Subcutaneous adipose tissue (tissue), 4 donors: ENCODE data around the gene ZNF138. TPM values are rescaled to one million over a fixed set of nuclear protein-coding genes. Genes with fewer than 3 reads are reported as not detected.

Experiments used
- total RNA-seq, 4 donors: library from RNA; depleted of rRNA; stranded (reverse); fragments of >200 nt; gene quantifications; one replicate each; pipeline ENCODE4 v1.1.0, GENCODE V29; 2016
- TF ChIP-seq, protein P1 (sequence below): fragments of 450-650 bp; IDR thresholded peaks from one replicate; pipeline ENCODE4 v1.5.1; 2016; ENCODE audit warnings: low read depth, mild to moderate bottlenecking, control low read depth, antibody characterized with exemption, moderate library complexity

ZNF138 gene
- total RNA-seq, 4 donors from 2014 or later = 11.2 to 14.9 (median 12.7) TPM

GRCh38 chr7:64849924-64850499 is 55.8 kb downstream of the ZNF138 start:
- TF ChIP-seq, protein P1, sequence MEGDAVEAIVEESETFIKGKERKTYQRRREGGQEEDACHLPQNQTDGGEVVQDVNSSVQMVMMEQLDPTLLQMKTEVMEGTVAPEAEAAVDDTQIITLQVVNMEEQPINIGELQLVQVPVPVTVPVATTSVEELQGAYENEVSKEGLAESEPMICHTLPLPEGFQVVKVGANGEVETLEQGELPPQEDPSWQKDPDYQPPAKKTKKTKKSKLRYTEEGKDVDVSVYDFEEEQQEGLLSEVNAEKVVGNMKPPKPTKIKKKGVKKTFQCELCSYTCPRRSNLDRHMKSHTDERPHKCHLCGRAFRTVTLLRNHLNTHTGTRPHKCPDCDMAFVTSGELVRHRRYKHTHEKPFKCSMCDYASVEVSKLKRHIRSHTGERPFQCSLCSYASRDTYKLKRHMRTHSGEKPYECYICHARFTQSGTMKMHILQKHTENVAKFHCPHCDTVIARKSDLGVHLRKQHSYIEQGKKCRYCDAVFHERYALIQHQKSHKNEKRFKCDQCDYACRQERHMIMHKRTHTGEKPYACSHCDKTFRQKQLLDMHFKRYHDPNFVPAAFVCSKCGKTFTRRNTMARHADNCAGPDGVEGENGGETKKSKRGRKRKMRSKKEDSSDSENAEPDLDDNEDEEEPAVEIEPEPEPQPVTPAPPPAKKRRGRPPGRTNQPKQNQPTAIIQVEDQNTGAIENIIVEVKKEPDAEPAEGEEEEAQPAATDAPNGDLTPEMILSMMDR = no peak

DNA sequence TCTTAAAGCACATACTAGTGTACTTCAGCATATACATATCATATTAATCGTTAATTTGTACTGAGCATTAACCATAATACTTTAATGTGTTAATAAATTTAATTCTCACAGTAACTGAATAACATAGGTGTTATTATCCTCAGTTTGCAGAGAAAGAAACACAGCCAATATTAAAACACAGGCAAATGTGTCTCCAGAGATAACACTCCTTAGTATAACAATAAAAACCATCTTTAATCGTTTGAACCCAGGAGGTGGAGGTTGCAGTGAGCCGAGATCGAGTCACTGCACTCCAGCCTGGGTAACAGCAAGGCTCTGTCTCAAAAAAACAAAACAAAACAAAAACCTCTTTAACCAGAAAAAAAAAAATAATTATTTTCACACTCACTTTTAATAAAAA is 59.5 kb downstream of the ZNF138 start:
- TF ChIP-seq, protein P1 = no peak

DNA sequence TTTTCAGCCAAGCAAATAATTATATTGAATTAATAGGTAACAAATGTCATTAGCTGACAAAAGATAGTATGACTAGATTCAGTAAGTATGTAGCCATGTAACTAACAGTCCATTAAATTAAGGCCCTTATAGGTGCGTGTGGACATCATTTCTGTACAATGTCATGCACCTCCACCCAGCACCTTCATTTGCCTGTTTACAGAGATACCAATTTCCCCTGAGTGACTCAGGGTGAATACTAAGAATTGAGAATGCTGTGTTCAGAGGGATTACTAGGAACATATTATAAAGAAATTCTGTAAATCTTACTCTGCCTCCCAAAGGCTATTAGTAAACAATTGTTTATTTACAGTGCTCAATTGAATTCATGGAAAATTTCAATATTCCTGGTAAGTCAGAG is 60.7 kb downstream of the ZNF138 start:
- TF ChIP-seq, protein P1 = no peak

DNA sequence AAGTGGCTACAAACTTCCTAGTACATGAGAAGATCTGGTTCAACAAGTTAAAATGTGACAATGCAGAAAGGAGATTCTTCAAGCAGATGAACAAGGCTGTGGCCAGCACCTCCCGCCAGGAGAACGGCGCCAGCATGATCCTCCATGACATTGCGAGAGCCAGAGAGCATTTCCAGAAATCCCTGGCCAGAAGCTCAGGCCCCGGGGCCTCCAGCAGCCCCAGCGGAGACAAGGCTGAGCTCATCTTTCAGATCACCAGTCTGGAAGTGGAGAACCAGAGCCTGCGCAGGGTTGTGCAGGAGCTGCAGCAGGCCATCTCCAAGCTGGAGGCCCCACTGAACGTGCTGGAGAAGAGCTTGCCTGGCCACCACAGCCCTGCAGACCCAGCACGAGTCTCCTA is 68.8 kb downstream of the ZNF138 start:
- TF ChIP-seq, protein P1 = no peak

DNA sequence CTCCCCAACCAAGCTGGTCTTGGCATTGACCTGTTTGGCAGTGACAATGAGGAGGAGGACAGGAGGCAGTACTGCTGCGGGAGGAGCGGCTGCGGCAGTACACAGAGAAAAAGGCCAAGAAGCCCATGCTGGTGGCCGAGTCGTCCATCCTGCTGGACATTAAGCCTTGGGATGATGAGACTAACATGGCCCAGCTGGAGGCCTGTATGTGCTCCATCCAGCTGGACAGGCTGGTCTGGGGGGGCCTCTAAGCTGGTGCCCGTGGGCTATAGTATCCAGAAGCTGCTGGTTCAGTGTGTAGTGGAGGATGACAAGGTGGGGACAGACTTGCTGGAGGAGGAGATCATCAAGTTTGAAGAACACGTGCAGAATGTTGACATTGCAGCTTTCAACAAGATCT is 69.7 kb downstream of the ZNF138 start:
- TF ChIP-seq, protein P1 = no peak

DNA sequence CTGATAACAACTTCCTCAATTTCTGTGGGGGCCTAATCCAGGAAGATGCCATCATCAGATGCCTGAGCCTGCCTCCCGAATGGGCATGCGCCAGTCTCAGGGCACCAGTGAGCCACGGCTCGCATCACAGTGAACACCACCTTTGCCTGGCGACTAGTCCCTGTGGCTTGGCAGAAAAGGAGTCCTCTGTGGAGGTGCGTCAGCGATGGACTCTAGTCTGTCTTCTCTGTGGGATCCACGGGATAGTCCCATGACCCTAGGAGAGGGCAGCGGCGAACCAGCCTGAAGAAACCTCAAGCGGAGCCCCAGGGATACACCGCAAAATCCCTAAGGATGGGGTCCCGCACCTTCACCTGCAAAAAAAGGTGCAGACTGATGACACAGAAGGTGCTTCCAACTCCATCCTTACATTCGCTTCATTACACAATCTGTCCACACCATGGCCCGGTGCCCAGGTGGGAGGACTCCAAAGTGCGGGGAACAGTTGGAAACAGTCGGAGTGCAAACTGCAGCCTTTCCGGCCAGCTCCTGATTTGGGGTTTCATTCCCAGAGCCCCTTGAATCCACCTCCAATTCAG is 73.7 kb downstream of the ZNF138 start:
- TF ChIP-seq, protein P1 = no peak

GRCh38 chr7:64868499-64868898 is 74.3 kb downstream of the ZNF138 start:
- TF ChIP-seq, protein P1 = no peak
